NK-92 (cell line): ENCODE measurements around the gene ADCK1.
"Not testable (repeated sequence)": the region's sequence is repeated elsewhere in the genome, so short reads cannot be mapped to it uniquely, and the experiment has no call there.

Experiments
- DNase-seq: peaks from one replicate; lab custom pipeline; 2025; ENCODE audit not compliant: unreplicated experiment; lab: John Stamatoyannopoulos, UW

ADCK1 gene

GRCh38 chr14:77809011-77809410, 9.1 kb downstream of the ADCK1 start:
- no peak for DNase-seq

- no peak for DNase-seq
Observed at GRCh38 chr14:77812028-77812427, 12.1 kb downstream of the ADCK1 start.

DNA sequence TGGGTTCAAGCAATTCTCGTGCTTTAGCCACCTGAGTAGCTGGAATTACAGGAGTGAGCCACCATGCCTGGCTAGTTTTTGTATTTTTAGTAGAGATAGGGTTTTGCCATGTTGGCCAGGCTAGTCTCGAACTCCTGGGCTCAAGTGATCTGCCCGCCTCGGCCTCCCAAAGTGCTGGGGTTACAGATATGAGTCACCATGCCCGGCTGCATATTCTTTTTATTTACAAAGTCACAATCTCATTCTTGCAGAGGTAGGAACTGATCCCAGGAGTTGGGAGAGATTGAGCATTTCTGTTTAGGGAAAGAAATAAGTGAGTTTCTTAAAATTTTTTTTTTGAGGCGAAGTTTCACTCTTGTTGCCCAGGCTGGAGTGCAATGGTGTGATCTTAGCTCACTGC, 12.8 kb downstream of the ADCK1 start:
- DNase-seq: not testable (repeated sequence)

GRCh38 chr14:77822307-77822706, 22.4 kb downstream of the ADCK1 start:
- DNase-seq: no peak

GRCh38 chr14:77822741-77823140, 22.8 kb downstream of the ADCK1 start:
- no peak for DNase-seq

DNA sequence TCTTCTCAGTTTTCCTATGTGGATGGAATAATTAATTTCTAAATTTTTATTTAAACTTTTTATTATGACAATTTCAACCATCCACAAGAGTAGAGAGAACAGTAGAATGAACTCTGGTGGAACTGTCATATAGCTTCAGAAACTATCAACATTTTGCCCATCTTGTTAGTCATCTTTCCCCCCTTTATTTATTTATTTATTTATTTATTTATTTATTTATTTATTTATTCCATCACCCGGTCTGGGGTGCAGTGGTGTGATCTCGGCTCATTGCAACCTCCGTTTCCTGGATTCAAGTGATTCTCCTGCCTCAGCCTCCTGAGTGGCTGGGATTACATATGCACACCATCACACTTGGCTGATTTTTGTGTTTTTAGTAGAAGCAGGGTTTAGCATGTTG, 23.5 kb downstream of the ADCK1 start:
- no peak for DNase-seq

GRCh38 chr14:77825895-77826519, 26.1 kb downstream of the ADCK1 start:
- no peak for DNase-seq

GRCh38 chr14:77830692-77831091, 30.8 kb downstream of the ADCK1 start:
- no peak for DNase-seq

DNA sequence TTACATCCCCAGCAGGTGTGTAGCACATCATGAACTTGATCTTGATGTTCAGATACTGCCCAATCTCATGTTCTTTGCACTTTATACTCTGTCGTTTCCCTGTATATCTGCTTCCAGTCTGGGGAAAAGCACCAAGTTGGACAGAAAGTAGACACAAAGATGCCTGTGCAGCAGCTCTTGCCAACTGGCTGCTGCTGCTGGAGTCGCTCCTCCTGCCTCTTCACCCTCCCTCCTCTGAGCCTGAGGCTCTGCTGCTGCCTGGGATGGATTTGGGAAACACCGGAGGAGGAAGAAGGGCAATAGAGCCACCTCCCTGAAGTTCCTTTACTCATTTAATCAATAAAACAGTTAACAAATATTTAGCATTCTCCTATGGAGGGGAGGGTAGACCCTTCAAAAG, 32.4 kb downstream of the ADCK1 start:
- DNase-seq: no peak

GRCh38 chr14:77837926-77838325, 38.0 kb downstream of the ADCK1 start:
- no peak for DNase-seq

DNA sequence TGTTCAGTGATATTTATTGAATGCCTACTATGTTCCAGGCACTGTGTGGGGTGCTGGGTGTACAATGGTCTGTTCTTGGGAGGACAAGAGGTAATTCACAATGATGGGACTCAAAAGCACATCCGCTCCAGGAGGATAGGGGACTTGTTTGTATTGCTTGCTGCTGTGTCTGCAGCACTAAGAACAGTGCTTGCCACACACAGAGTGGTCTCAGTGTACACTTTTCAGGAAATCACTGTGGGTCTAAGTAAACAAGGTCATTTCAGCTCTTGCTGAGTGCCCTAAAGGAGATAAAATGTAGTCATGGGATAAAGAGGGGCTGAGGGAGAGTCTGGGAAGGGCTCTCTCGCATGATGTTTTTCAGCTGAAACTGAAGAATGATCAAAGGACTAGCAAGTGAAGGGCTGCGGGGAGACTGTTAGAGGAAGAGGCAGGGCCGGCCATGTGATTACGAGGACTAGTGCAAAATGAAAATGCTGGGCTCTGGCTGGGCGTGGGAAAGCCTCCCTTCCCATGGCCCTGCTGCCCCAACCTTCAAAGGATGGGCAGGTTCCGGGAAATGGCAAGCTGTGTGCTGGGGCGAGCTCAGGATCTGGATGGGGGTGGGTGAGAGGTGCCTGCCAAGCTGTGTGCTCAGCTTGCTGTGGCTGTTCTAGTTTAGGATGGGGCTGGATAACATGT, 39.1 kb downstream of the ADCK1 start:
- DNase-seq: no peak

DNA sequence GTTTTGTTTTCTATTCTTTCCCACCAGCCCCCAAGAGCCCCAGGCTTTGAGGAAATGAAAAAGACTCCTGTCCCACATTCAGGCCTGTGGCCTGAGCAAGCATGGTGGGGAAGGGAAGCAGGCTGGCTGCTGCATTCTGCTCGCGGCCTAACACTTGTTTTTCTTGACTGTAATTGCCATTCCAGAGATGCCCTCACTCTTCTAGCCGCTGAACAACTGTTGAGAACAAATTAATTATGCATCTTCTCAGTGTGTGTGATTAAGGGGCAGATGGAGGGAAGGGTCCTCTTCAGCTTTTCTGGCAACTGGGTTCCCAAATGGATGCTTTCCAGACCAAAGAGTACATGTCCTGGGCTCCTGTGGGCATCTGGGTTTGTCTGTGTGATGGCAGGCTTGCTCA, 43.3 kb downstream of the ADCK1 start:
- DNase-seq: no peak

GRCh38 chr14:77843651-77844050, 43.7 kb downstream of the ADCK1 start:
- DNase-seq: no peak

DNA sequence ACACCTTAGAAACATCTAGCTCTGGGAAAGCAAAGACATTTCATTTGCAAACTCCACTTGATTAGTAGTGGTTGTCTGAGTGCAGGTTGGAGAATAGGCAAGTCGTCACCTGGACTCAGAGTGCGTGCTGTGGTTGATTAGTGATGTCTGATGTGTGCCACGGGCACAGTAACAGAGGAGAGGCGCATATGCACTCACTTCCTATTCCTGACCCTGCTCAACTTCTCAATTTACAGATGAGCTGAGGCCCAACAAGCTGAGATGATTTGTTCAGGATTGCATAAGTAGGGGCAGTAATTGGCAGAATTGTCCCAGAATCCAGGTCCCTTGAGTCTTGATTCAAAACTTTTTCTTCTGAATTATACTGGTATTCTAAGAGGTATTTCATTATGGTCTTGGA, 44.9 kb downstream of the ADCK1 start:
- DNase-seq: no peak

GRCh38 chr14:77848031-77848430, 48.1 kb downstream of the ADCK1 start:
- DNase-seq: no peak

DNA sequence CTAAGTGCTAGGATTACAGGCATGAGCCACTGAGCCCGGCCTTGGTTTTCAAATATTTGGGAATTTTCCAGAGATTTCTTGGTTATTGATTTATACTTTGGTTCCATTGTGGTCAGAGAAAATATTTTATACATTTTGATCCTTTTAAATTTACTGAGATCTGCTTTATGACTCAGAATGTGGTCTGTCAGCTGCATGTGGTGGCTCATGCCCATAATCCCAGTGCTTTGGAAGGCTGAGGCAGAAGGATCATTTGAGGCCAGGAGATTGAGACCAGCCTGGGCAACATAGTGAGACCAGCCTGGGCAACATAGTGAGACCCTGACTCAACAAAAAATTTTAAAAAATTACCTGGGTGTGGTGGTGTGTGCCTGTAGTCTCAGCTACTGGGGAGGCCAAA, 49.8 kb downstream of the ADCK1 start:
- no peak for DNase-seq

- no peak for DNase-seq
Observed at GRCh38 chr14:77853919-77854318, 54.0 kb downstream of the ADCK1 start.

GRCh38 chr14:77856941-77857340, 57.0 kb downstream of the ADCK1 start:
- DNase-seq: no peak

GRCh38 chr14:77859934-77860570, 60.1 kb downstream of the ADCK1 start:
- no peak for DNase-seq

DNA sequence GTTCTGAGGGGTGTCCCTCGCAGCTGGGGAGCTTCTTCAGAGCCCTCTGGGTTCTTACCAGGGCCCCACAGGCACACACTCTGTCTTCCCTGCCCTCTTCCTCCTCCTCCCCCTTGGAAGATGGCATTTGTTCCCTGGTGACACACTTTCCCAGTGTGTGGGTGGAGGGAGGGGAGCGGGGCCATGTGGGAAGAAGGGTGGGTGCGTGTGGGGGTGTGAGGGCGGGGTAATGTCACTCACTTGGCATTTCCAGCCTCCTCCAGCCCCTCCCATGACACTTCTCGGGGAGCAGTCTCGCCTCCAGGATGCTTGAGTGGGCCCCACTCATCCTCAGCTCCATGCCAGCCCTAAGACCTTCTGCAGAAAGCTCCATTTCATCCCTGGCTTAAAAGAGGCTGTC, 61.3 kb downstream of the ADCK1 start:
- no peak for DNase-seq

GRCh38 chr14:77862154-77862786, 62.4 kb downstream of the ADCK1 start:
- DNase-seq: no peak

DNA sequence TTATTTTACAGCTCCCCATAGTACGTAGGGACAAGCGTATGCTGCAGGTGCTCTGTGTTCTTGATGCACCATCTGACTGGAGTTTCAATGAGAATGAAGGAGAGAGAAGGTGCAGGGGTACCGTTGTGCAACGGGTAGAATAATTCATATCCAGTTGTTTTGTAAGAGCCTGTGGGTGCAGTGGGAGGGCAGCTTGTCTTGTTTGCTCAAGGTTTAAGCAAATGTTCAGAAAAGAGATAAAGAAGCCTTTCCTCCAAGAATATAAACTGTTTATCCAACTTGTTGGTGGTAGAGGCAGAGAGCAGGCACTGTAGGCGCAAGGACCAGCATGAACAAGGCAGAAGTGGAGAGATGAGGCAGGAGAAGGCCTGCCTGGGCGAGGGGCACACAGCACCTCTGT, 64.2 kb downstream of the ADCK1 start:
- no peak for DNase-seq
